Stimulated activated CD8-positive, alpha-beta memory T cell treated with anti-CD3 and anti-CD28 coated beads, Interleukin-12 subunit alpha, Interleukin-12 subunit beta, amount 100 ng/mL, for 24 hours (primary cell): Measurements from ENCODE around the gene DYRK3.
A peak's percentile ranks its signal among the peaks of the same experiment; 100 is the strongest.
"Not testable (repeated sequence)": the region's sequence is repeated elsewhere in the genome, so short reads cannot be mapped to it uniquely, and the experiment has no call there.

Experiments used
- DNase-seq: peaks from one replicate; pipeline ENCODE4 v3.0.0-alpha.2; 2020; ENCODE audit errors: extremely low read depth

The DYRK3 gene

DNA sequence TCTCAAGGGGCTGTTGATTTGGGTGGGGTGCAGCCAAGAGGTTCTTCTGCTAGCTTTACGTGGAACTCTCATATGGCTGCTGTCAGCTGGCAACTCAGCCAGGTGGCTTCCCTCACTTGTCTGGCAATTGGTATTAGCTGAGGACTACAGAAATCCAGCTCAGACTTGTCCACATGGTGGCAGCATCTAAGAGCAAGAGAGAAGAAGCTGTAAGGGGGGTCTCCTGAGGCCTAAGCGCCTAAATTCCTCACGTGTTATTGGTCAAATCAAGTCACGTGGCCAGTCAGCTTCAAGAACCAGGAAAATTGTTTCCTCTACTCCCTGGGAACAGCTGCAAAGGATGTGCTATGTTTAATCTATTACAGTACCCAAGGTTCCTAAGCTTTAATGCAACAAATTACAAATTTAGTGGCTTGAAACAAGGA lies 4.2 kb upstream of the DYRK3 start:
- no peak for DNase-seq

DNA sequence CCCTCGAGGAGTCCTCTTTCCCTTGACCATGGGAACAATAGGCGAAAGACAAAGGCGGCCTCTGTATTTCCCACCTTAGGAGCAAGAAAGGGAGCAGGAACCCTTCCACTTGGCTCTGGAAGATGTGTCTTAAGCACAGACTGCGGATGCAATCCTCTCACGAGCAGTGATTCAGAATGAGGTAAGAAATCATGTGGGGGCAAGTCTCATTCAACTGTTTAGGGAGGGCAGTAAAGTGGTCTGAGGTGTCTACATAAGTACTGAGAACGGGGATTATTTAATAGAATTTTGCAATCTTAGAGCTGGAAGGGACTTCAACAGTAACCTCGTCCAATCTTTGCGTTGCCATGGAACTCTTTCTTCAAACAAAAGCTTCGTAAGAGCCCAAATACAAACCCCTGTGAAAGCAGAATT lies 1.6 kb upstream of the DYRK3 start:
- DNase-seq, result no peak

DNA sequence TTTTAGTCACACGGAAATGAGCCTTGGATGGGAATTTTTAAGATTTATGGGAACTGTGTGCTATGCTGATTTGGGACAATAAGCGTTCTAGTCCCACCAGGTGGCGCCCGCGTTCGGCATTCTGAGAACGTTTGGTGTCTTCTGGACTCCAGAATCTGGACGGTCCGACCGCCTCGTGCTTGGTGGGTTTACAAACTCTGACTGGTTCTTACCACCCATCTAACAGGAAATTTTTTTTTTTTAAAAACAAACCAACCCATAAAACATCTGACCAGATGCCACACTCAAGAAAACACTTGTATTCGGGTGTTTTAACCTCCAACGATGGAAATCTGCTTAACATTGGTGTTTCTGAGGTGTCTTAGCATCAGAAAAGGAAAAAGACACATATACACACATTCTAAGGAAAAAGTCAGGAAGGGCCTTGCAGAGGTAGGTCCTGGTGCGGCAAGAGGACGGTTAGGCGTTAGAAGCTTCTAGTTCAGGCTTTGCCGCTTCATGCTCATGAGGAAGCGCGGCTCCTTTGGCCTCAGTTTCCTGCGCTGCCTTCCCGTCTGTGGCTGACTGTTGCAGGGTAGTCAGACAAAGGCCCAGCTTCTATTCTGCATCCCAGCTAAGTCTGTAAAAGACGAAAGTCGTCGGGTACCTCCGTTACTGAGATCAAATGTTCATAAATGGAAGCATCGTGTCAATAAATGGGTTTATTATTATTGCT lies 814 bp upstream of the DYRK3 start:
- DNase-seq, result peak; percentile 43

DNA sequence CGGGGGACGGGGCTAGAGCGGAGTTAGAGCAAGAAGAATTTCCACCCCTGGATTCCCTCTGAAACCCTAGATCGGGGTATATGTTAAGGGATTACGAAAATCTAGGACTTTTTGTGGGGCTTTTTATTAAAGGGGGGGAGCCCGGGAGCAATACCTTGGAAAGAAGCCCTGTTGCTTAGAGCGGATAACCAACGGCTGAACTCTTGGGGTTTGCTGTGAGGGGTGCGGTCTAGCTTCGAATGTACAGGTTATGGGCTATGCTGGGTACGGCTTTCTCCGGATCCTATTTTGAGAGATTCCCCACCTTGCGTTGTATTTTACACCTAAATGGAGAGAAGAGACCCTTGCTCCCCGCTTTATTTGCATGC lies 626 bp downstream of the DYRK3 start:
- no peak for DNase-seq

DNA sequence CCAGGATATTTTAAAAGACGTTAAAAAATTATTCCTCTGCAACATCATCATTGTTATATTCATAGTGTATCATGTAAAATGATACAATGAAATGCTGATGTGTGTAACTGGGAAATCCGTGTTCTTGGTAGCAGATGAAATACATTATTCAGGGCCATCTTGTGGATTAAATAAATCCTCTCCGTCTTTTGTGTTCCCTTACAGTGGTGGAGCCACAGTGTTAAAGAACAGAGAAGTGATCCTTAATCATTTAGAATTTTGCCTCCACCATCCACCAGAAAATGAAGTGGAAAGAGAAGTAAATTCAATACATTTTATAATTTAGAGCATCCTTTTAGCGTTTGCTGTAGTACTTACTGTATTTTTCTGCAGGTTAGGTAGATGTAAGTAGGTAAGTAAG lies 1.3 kb downstream of the DYRK3 start:
- DNase-seq, result no peak

DNA sequence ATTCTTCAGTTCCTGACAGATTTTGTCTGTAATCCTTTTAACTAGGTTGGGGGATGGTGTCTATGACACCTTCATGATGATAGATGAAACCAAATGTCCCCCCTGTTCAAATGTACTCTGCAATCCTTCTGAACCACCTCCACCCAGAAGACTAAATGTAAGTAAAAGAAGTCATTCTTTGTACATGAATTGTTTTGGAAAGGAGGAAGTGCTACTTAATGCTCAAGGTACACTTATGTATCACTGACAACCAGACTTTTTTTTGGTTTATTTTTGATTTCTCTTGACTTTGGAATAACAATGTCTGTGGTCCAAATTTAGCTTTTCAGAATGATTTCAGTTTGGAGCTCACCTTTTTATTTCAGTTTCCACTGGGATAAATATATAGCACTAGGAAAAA lies 2.3 kb downstream of the DYRK3 start:
- no peak for DNase-seq

DNA sequence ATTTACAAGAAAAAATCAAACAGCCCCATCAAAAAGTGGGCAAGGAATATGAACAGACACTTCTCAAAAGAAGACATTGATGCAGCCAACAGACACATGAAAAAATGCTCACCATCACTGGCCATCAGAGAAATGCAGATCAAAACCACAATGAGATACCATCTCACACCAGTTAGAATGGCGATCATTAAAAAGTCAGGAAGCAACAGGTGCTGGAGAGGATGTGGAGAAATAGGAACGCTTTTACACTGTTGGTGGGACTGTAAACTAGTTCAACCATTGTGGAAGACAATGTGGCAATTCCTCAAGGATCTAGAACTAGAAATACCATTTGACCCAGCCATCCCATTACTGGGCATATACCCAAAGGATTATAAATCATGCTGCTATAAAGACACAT lies 6.7 kb downstream of the DYRK3 start:
- DNase-seq, result not testable (repeated sequence)

DNA sequence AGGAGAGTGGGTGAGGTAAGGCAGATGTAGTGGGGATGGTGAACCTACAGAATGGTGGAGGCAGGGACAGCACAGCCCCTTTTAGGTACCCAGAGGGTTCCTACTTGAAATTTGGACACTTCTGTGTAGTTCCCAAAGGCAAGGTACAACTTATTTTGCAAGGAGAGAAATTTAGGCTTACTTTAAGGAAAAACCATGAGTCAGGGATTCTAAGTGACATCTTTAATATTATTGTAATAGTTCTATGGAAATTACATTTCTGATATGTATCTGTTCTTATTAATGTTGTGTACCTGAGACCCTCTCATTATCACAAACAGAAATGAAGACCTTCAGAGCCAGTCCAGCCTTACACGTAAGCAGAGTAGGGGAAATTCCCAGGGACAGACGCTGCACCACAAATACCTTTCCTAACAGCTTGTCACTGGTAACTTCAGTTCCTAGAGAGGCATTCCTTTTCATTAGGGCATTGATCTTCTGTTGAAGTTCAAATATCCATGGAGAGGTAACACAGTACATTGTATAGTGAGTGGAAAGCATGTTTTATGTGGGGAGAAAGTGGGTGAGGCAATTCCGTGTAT lies 7.9 kb downstream of the DYRK3 start:
- DNase-seq, result no peak

DNA sequence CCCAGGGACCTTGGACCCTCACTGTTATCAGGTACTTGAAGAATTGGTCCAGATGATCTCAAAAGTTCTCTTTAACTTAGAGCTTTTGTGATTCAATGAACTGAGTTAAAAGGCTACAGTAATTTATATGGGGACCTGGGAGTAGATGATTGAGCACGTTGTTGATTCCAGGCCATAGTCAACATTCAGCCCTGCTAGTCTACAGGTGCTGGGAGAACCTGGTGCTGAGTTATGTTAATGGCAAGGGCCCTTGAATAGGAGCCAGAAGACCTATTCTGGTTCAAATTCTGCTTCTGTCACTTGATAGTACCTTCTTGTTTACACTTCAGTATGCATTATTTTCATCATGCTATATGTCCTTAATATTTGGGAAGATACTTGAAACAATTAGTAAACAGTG lies 11.2 kb downstream of the DYRK3 start:
- no peak for DNase-seq

DNA sequence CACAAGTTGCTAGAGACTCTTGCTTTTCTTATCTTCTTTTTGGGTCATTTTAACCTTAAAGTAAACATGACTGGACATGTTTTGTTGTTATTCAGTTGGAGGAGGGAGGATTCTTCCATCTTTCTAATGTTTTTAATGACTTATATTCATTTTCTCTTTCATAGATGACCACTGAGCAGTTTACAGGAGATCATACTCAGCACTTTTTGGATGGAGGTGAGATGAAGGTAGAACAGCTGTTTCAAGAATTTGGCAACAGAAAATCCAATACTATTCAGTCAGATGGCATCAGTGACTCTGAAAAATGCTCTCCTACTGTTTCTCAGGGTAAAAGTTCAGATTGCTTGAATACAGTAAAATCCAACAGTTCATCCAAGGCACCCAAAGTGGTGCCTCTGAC lies 11.9 kb downstream of the DYRK3 start:
- DNase-seq, result no peak

DNA sequence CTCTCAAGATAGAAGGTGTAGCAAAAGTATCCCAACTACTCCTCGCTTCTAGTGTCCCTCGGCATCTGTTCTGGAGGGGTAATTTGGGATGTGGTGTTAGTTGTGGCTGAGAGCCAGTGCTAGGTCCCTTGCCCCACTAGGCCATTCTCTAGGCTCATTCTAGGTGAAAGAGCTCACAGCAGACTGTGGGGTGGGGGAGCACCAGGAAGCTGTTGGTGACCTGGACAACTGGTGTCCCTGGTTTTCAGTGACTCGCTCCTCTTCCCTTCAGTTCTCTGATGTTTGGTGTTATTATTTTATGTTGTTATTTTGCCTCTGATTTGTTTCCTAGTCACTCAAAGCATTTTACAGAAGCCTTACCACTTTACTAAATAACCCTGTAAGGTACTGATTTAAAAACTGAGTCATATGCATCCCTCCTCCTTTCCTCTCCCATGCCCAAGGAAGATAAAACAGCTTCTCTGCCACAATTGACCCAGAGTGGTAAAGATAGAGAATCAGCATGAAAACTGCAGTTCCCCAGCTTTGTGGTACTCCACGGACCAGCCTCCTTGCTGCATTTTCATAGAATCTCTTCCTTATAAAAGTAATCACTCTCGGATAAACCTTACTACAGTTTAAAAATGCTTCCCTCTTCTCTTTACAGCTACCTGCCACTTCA lies 14.1 kb downstream of the DYRK3 start:
- no peak for DNase-seq

DNA sequence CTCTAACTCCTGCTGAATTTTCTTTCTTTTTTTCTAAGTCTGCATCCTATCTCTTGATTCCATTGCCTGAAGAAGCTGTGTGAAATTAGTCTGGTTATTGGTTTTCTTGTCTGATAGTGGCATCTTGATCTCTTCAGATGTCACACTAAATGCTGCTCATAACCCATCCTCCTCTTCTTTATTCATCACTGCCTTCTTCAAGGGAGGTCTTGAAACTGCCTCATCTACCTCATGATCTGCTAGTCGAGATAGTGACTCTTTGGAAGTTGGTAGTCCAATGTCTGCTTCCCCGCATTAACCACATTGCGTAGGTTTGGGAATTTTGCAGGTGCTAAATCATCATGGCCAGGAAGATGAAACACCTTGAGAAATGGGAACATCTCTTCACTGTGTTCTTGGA lies 15.7 kb downstream of the DYRK3 start:
- DNase-seq, result no peak

DNA sequence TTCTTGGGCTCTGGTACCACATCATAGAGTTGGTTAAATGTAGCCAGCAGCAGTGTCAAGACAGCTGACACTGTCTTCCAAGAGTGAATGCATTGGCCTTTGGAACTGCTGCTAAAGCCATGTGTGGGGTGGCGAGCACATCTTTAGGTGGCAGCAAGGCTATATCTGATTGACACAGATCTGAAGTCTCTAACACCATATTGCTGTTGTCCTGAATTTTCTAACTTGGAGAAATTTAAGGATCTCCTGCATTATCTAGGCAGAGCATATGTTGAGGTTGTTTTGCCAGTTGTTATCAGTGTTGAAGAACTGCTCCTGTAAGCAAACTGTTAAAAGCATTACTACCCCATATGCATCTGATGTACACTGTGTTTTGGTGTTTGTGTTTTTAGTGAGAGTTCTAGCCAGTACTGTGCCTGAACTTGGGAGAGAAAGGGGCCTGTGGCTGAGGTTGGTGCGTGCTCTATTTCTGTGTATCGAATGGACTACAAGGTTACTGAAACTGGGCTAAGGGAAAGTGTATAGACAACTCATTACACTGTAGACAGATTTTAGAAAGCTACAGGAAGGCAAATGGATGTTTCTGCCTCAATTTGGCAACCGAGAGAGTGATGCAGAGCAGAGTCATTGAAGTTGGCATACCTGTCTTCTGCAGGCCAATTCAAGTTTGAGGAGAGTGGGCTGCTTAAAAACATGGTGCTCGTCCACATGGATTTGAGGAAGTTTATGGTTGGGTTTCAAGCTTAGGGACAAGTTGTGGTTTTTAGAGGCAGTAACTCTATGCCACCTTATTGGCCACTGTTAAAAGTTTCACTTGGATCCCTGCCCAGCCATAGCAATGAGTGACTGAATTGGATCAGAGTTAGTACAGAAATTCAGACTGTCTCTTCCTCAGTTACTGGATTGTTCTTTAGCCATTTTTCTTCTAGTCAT lies 16.9 kb downstream of the DYRK3 start:
- DNase-seq, result no peak

DNA sequence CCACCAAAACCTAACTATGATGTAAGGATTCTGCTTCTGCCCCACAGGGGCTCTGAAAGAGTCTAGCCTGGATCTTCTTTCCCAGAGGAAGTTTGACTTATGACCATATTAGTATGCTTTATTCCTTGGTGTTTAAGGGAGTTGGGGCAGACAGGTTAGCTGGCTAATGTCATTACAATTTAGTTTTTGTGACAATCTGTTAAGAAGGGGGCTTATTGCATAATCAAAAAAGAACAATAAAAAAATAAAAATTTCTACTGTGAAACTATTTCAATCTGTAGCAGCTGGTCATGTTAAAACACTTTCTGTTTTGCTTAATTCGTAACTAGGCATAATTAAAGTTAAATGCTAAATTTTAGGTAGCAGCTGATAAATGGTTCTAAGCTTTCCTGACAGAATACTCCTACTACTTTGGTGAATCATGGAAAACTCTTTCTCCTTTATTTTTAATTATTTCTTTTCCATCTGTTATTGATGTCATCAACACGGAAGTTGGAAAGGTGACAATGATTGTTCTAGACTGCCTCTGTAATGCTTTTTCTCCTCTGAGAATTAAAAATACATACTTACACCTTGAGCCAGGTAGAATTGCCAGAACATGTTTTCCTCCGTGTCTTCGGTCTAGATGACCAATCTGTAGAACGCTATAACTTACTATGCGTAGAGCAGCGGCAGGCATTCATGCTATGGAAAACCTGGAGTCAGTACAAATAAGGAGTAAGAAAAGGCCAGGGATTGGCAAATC lies 18.6 kb downstream of the DYRK3 start:
- DNase-seq, result no peak

DNA sequence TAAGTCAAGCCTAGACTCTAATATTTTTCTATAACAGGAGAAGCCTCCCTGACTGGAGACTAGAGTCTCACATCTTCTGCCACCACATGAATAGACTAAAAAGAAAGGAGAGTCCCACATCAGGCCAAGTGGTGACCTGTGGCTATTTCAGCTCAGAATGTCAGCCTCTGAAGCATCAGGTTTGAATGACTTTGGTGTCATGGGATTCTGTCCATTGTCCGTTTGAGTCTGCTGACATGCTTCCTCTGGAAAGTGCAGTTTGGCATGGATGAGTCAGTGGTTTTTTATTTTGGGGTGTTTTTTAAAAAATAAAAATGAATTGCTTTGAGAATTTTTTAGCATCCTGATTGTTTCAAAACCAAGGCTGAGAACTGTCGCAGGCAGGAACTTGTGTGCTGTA lies 19.5 kb downstream of the DYRK3 start:
- DNase-seq, result no peak

DNA sequence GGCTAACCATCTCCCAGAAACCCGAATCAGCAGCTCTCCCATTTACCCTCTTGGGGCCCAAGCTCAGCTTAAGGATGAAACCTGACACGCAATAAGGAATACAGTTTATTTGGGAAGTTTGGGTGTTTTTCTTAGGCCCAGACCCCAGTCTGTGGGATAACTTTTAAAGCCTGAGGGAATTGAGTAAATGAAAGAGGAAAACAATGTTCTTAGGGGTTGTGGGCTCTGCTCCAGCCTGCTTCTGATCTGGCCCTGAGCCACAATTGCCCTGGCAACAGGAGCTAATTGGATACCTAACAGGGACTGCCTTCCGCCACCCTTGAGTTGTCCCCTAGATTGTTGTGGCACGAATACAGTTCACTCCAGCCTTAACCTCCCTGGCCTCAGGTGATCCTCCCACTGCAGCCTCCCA lies 20.1 kb downstream of the DYRK3 start:
- DNase-seq, result no peak

DNA sequence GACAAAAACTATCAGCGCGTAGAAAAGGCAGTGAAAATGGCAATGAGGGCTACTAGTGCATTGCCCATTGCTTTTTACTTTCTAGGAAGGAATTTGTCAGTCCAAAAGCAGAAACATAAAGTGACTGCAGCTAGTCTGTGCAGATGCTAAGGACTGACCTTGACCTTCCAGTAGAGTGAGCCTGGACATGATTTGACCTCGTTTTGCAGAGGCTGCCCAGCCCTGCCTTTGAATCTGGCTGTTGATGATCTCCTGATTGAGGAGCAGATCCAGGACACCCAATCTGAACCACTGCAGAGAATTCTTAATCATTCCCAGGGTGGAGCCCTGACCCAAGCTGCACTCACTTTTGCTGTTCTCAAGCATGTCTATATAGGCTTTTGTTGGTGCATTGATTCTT lies 21.6 kb downstream of the DYRK3 start:
- no peak for DNase-seq

DNA sequence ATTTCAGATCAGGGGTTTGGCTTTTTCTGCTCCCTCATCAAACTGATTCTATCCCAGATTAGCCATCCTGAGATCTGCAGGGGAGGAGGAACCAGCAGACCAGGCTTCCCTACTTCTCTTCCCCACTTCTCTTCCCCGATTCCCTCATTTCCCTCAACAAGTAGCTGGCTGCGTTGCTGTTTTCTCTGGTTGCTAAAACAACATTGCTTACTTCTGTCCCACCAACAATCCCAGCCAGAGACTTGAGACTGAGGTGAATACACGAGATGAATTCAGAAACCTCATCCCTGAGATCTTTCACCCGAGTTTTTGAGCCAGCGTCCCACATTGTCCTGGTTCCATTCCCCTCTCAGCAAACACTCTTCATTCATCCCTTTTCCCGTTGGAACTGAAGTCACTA lies 22.4 kb downstream of the DYRK3 start:
- no peak for DNase-seq

DNA sequence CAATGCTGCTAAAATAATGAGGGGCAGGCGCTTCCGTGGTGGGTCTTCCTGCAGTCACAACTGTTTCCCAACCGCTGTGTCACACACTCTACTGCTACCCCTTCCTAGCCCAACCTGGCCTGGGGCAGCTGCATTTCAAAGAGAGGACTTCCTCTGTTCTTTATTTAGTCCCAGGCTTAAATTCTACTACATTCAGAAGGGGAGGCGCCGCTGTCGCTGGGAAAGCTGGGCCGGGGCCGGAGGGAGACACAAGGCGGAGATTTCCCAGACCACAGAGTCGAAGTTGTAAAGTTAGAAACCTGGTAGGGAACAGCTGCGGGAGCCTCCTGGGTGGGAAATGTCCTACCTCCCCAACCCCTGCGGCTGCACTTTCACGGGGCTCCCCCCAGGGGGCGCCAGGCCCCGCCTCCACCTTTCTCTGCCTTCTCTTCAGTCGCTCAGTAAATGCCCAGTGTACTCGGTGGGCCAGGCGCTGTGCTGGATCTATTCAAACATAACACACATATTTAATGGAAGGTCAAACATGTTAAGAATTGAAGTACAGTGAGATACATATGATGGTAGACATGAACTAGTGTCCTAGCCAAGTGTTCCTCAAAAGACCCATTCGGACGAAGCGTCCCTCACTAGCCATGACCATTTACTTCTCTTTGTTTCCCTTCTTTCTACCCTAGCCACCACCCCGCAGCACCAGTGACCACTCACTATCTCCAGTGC lies 23.1 kb downstream of the DYRK3 start:
- DNase-seq, result no peak

DNA sequence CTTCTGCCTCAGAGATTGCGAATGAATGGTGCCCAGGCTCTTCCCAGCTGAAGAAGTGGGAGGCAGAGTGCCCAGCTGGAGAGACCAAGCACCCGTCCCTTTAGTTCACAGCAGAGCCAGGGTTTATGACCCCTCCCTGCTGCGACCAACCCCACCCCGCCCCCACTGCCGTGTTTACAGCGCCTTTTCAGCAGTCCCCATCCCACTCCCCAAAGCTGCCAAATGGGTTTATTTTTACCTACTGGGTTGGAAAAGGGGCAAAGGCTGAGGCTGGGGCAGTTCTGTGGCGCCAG lies 23.6 kb downstream of the DYRK3 start:
- no peak for DNase-seq

DNA sequence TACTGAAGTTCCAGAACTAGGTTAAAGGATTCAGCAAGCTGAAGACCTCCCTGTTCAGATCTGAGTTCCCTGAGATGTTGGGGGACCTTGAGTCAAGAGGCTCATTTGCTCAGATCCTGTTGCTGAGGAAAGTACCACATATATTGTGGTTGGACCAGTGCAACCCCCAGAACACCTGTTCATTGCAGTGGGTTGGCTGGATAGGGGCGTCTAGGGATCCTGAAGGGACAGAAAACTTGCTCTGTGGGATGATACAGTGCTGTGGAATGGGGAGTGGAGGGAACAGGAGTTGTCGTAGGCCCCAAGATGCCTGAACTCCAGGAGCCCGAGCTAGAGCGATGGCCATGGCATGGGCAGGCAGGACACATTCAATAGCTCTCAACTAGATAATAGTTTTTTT lies 24.8 kb downstream of the DYRK3 start:
- DNase-seq, result no peak
